HFFc6 (cell line): ENCODE results near the gene CYP24A1. TPM values are rescaled to one million over a fixed set of nuclear protein-coding genes. Genes with fewer than 3 reads are reported as not detected.

ENCODE experiments used
- DNase-seq: peaks from one replicate; pipeline ENCODE4 v3.0.0-alpha.2; 2018
- H3K27ac Mint-ChIP-seq: 2 replicates; pipeline ENCODE4 v1.8.0; 2020; ENCODE audit warnings: mild to moderate bottlenecking, mixed read lengths
- H3K27me3 Mint-ChIP-seq: 2 replicates; pipeline ENCODE4 v1.8.0; 2021; ENCODE audit warnings: mild to moderate bottlenecking, moderate library complexity, mixed read lengths; ENCODE audit not compliant: insufficient read depth
- H3K36me3 Mint-ChIP-seq: 2 replicates; pipeline ENCODE4 v1.8.0; 2021; ENCODE audit warnings: low read depth, mixed read lengths
- H3K4me1 Mint-ChIP-seq: 2 replicates; pipeline ENCODE4 v1.8.0; 2020; ENCODE audit warnings: low read depth, mixed read lengths
- H3K4me3 Mint-ChIP-seq: 2 replicates; pipeline ENCODE4 v1.8.0; 2020; ENCODE audit warnings: mild to moderate bottlenecking, moderate library complexity, mixed read lengths
- H3K9me3 Mint-ChIP-seq: 2 replicates; pipeline ENCODE4 v1.8.0; 2020; ENCODE audit warnings: mild to moderate bottlenecking, mixed read lengths
- total RNA-seq, 6 experiments: library from RNA; stranded (reverse); fragmentation: NEBNext Ultra II Directional; extraction: Animal tissue kit (Norgen Biotek cat#: 25700); gene quantifications; 2 replicates in 1 of 6; 3 replicates in 5 of 6; pipeline ENCODE4 v1.2.3, GENCODE V29; 2021
- TF ChIP-seq, protein P1 (sequence below): fragments of 200-600 bp; sonication (generic); IDR thresholded peaks from 2 replicates; pipeline ENCODE4 v1.5.0; 2021; ENCODE audit warnings: antibody characterized with exemption, mild to moderate bottlenecking

Gene CYP24A1
- total RNA-seq, 6 experiments from 2014 or later: 0.11 to 1.1 (median 0.37) TPM; not detected in 2

DNA sequence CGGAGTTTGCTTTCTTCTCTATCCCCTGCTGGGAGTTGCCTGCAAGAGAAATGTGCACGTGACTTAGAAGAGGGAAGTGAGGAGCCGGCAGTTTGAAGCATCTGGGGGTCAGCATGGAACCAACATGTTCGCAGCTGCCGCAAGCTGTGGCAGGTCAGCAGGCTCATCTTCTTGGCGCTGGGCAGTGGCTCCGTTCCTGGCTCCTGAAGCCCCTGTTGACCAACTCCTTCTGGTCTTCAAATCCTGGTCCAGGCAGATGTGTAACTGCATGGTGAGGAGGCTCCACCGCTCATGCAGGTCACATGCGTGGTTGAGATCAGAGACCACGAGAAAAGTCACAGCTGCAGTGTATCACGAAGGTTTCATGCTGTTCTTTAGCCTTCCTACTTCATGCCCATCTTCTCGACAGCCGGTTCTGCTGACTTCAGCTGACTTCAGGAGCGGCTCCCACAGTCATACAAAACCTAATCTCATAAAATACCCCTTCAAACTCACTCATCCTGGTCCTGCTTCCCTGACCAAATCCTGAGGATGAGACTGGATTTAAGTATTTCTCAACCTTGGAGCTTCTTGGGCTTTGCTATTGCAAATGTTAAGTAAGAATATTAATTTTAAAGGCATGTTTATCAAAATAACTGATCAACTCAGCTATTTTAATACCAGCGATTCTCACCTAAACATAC is 58.5 kb downstream of the CYP24A1 start:
- peaks cover 14% of the 10 kb centered on the region for H3K4me1 Mint-ChIP-seq
- DNase-seq: no peak
- H3K27ac Mint-ChIP-seq: no peak overlapping the region
- TF ChIP-seq, protein P1, sequence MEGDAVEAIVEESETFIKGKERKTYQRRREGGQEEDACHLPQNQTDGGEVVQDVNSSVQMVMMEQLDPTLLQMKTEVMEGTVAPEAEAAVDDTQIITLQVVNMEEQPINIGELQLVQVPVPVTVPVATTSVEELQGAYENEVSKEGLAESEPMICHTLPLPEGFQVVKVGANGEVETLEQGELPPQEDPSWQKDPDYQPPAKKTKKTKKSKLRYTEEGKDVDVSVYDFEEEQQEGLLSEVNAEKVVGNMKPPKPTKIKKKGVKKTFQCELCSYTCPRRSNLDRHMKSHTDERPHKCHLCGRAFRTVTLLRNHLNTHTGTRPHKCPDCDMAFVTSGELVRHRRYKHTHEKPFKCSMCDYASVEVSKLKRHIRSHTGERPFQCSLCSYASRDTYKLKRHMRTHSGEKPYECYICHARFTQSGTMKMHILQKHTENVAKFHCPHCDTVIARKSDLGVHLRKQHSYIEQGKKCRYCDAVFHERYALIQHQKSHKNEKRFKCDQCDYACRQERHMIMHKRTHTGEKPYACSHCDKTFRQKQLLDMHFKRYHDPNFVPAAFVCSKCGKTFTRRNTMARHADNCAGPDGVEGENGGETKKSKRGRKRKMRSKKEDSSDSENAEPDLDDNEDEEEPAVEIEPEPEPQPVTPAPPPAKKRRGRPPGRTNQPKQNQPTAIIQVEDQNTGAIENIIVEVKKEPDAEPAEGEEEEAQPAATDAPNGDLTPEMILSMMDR: no peak
- no peaks in the 10 kb centered on the region for H3K36me3 Mint-ChIP-seq
- no peaks in the 10 kb centered on the region for H3K9me3 Mint-ChIP-seq
- H3K4me3 Mint-ChIP-seq: no peak overlapping the region
- peaks cover 2% of the 10 kb centered on the region for H3K27me3 Mint-ChIP-seq

DNA sequence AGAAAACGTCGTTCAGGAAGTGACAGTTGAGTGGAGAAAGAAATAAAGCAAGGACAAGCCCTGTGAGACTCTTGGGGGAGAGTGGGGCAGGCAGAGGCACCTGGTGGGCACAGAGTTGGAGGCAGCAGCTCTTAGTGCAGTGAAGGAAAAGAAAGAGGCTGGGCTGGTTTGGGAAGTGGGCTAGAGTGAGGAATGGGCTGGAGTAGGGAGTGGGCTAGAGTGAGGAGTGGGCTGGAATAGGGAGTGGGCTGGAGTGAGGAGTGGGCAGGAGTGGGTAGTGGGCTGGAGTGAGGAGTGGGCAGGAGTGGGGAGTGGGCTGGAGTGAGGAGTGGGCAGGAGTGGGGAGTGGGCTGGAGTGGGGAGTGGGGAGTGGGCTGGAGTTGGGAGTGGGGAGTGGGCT is 59.7 kb downstream of the CYP24A1 start:
- DNase-seq: no peak
- Mint-ChIP-seq H3K9me3 (no peaks in the 10 kb centered on the region), H3K27ac (no peak overlapping the region), H3K27me3 (peaks cover 2% of the 10 kb centered on the region), H3K36me3 (no peaks in the 10 kb centered on the region), H3K4me3 (no peak overlapping the region), H3K4me1 (peaks cover 18% of the 10 kb centered on the region)
- TF ChIP-seq, protein P1: no peak

DNA sequence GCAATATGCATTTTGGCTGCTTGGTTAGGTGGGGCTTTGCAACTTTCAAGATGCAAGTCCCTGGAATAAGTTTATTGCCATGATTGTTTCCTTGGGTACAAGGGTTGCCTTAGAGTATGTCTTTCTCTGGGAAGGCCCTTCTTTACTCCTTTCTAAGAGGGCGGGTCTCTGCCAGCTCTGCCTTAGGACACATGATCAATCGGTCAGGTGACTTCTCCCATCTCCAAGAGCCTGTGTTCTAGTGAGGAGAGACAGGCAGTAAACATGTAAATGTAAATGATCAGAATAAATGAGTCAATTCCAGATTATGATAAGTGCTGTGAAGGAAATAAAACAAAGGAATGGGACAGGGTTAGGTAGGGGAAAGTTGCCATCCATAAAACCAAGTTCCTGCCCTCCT is 60.2 kb downstream of the CYP24A1 start:
- Mint-ChIP-seq H3K36me3 (no peaks in the 10 kb centered on the region), H3K9me3 (no peaks in the 10 kb centered on the region), H3K27ac (no peak overlapping the region), H3K4me3 (no peak overlapping the region), H3K27me3 (peaks cover 2% of the 10 kb centered on the region), H3K4me1 (peaks cover 18% of the 10 kb centered on the region)
- TF ChIP-seq, protein P1: no peak
- DNase-seq: no peak

DNA sequence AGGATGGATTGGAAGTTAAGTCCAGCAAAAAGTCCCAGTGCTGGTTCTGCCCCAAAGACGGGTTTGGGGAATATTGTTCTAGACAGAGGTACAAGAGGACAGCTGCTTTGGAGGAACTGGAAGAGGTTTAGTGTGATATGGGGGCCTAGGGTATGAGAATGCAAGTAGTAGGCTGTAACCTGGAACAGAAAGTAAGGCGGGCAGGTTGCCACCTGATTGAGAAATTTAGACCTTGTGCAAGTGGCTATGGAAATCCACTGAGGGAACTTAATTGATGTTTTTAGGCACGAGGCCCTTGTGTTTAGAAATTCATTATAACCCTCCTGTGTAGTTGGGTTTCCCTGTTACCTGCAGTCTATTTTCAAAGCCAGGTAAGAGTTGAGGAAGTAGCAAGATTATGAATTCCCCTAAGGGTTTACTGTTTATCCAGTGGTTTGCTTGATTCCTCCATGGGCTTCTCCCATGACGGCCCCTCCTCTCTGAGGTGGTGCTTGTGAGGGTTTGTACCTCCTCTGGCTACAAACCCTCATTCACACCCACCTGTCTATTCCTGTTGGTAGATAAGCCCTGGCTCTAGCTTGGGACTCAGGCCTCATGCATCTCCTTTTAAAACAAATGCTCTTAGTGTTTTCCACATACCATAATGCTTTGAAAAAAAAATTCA is 61.4 kb downstream of the CYP24A1 start:
- DNase-seq: no peak

DNA sequence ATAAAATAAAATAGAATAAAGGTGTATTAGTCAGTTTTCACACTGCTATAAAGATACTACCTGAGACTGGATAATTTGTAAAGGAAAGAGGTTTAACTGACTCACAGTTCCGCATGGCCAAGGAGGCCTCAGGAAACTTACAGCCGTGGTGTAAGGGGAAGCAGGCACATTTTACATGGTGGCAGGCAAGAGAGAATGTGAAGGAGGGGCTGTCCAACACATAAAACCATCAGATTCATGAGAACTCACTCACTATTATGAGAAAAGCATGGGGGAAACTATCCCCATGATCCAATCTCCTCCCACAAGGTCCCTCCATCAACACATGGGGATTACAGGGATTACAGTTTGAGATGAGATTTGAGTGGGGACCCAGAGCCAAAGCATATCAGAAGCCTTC is 62.3 kb downstream of the CYP24A1 start:
- no peak overlapping the region for H3K27ac Mint-ChIP-seq
- no peaks in the 10 kb centered on the region for H3K9me3 Mint-ChIP-seq

More for the DNA sequence above, 61.4 kb downstream of the CYP24A1 start:
- H3K27me3 Mint-ChIP-seq: peaks cover 2% of the 10 kb centered on the region
- H3K36me3 Mint-ChIP-seq: no peaks in the 10 kb centered on the region
- no peak overlapping the region for H3K4me3 Mint-ChIP-seq
- H3K9me3 Mint-ChIP-seq: no peaks in the 10 kb centered on the region
- no peak overlapping the region for H3K27ac Mint-ChIP-seq
- H3K4me1 Mint-ChIP-seq: peaks cover 18% of the 10 kb centered on the region
- TF ChIP-seq, protein P1: no peak

More for the DNA sequence above, 62.3 kb downstream of the CYP24A1 start:
- TF ChIP-seq, protein P1: no peak
- no peak for DNase-seq
- H3K4me1 Mint-ChIP-seq: peaks cover 18% of the 10 kb centered on the region
- peaks cover 2% of the 10 kb centered on the region for H3K27me3 Mint-ChIP-seq
- H3K4me3 Mint-ChIP-seq: no peak overlapping the region
- H3K36me3 Mint-ChIP-seq: no peaks in the 10 kb centered on the region
